HepG2 (cell line): Measurements from ENCODE around the gene TSKU. TPM values are rescaled to one million over a fixed set of nuclear protein-coding genes. Genes with fewer than 3 reads are reported as not detected.

Experiments
- AHR ChIP-seq: IDR thresholded peaks from 2 replicates; pipeline ENCODE4 v1.6.1; 2018; ENCODE audit warnings: missing genetic modification reagents, missing compliant biosample characterization
- ELF3 ChIP-seq: IDR thresholded peaks from 2 replicates; pipeline ENCODE4 v1.6.1; 2016; ENCODE audit warnings: missing genetic modification reagents, missing compliant biosample characterization
- FOXP1 ChIP-seq, 2 experiments: fragments of 450-650 bp in 1 of 2; IDR thresholded peaks; 2 replicates each; pipeline ENCODE4 v1.6.1; 2017 to 2018; ENCODE audit warnings: antibody characterized with exemption in 1 of 2
- HCFC1 ChIP-seq: fragments of 150-350 bp; IDR thresholded peaks from 2 replicates; pipeline ENCODE4 v1.6.1; 2014; ENCODE audit warnings: low read depth, low read length
- NR2C2 ChIP-seq: sonication (generic); formaldehyde crosslinking; IDR thresholded peaks from 2 replicates; pipeline ENCODE4 v1.4.0; 2020; ENCODE audit warnings: missing genetic modification reagents, mild to moderate bottlenecking, moderate library complexity, borderline replicate concordance
- REST ChIP-seq, 2 experiments: IDR thresholded peaks; 2 replicates each; pipeline ENCODE4 v1.6.1; 2011 to 2012; ENCODE audit warnings: low read length in 2 of 2, borderline replicate concordance in 1 of 2, low read depth in 1 of 2, mild to moderate bottlenecking in 1 of 2, moderate library complexity in 1 of 2
- RORA ChIP-seq: sonication (generic); formaldehyde crosslinking; IDR thresholded peaks from 2 replicates; pipeline ENCODE4 v1.5.0; 2020; ENCODE audit warnings: mild to moderate bottlenecking, missing genetic modification reagents, moderate library complexity
- SAP130 ChIP-seq: IDR thresholded peaks from 2 replicates; pipeline ENCODE4 v1.6.1; 2016; ENCODE audit warnings: low read depth
- SCMH1 ChIP-seq: sonication (generic); formaldehyde crosslinking; IDR thresholded peaks from 2 replicates; pipeline ENCODE4 v1.9.0; 2021; ENCODE audit warnings: missing genetic modification reagents, mild to moderate bottlenecking, borderline replicate concordance
- SRSF1 ChIP-seq: fragments of 200-400 bp; formaldehyde crosslinking; optimal IDR thresholded peaks from 2 replicates; pipeline ENCODE3; 2017; ENCODE audit warnings: mild to moderate bottlenecking, low read depth, low read length, moderate library complexity
- TFE3 ChIP-seq: IDR thresholded peaks from 2 replicates; pipeline ENCODE4 v1.6.1; 2016
- WIZ ChIP-seq: sonication (generic); formaldehyde crosslinking; IDR thresholded peaks from 2 replicates; pipeline ENCODE4 v1.5.1; 2020; ENCODE audit warnings: mild to moderate bottlenecking, missing genetic modification reagents
- ZBTB40 ChIP-seq, 2 experiments: fragments of 450-650 bp in 1 of 2; sonication (generic) in 1 of 2; formaldehyde crosslinking in 1 of 2; IDR thresholded peaks; 2 replicates each; pipeline versions ENCODE4 v1.6.1 to v1.8.0; 2016 to 2022; ENCODE audit warnings: antibody characterized with exemption in 1 of 2, mild to moderate bottlenecking in 1 of 2, missing genetic modification reagents in 1 of 2
- ZNF232 ChIP-seq: sonication (generic); formaldehyde crosslinking; IDR thresholded peaks from 2 replicates; pipeline ENCODE4 v1.4.0; 2020; ENCODE audit warnings: missing genetic modification reagents, borderline replicate concordance
- ZNF605 ChIP-seq: sonication (generic); formaldehyde crosslinking; IDR thresholded peaks from 2 replicates; pipeline ENCODE4 v1.8.0; 2022; ENCODE audit warnings: mild to moderate bottlenecking, missing genetic modification reagents
- ZNF816 ChIP-seq: sonication (generic); formaldehyde crosslinking; IDR thresholded peaks from 2 replicates; pipeline ENCODE4 v1.8.0; 2022; ENCODE audit warnings: missing genetic modification reagents, mild to moderate bottlenecking, borderline replicate concordance
- polyA plus RNA-seq, 8 experiments: library from polyadenylated mRNA; depleted of rRNA in 3 of 8; stranded (reverse) in 7 of 8; unstranded in 1 of 8; fragments of >200 nt; fragmentation: Illumina TruSeq in 4 of 8; extraction: Trizol in 4 of 8; gene quantifications; 2 replicates each; pipeline versions ENCODE4 v1.2.1 to v1.2.3, GENCODE V29; 2011 to 2016; ENCODE audit warnings: low read depth in 4 of 8, missing spikeins in 1 of 8, mixed read lengths in 1 of 8; ENCODE audit not compliant: insufficient read depth in 1 of 8
- total RNA-seq, 5 experiments: library from RNA; depleted of rRNA; stranded (reverse); fragments of >200 nt; fragmentation: Illumina TruSeq; extraction: Trizol; gene quantifications; 2 replicates each; pipeline ENCODE4 v1.2.3, GENCODE V29; 2016; ENCODE audit warnings: low read depth in 1 of 5

The TSKU gene
- total and polyA plus RNA-seq, 2 of the 13 experiments (the other 11 are each of a cell fraction or from before 2014, with no cell fraction given): 20.3 to 21.4 TPM

GRCh38 chr11:76801736-76802135 lies 18.6 kb downstream of the TSKU start (continued):
- TF ChIP-seq FOXP1 (IDR thresholded peaks at IDR 0.05): 0 out of 2 replicates have a peak, but pooled peaks have one; percentile 14
- peak; percentile 86 for TF ChIP-seq FOXP1 (CRISPR knock-in tag; IDR thresholded peaks at IDR 0.05)
- TF ChIP-seq NR2C2: no peak
- no peak for TF ChIP-seq SCMH1
- TF ChIP-seq WIZ (CRISPR knock-in tag): no peak
- TF ChIP-seq TFE3: peak; percentile 81
- TF ChIP-seq HCFC1: no peak
- TF ChIP-seq AHR: no peak
- no peak for TF ChIP-seq ZBTB40 (IDR thresholded peaks at IDR 0.05)
- no peak for TF ChIP-seq ZBTB40 (CRISPR knock-in tag; IDR thresholded peaks at IDR 0.05)
- 0 out of 2 replicates have a peak, but pooled peaks have one; percentile 22 for TF ChIP-seq SAP130 (CRISPR knock-in tag)
- no peak for TF ChIP-seq ZNF232 (CRISPR knock-in tag)
- TF ChIP-seq ZNF816 (CRISPR knock-in tag): no peak
- no peak for TF ChIP-seq ZNF605
- no peak for TF ChIP-seq ELF3
- TF ChIP-seq REST (IDR thresholded peaks at IDR 0.05; ENCODE audit: borderline replicate concordance in 1 of 2, low read depth in 1 of 2, low read length in 2 of 2): no peak
- TF ChIP-seq RORA: no peak
- TF ChIP-seq SRSF1: no peak
